ENCODE results near the gene RIPOR2.
"Not testable (repeated sequence)": the region's sequence is repeated elsewhere in the genome, so short reads cannot be mapped to it uniquely, and the experiment has no call there.

DNA sequence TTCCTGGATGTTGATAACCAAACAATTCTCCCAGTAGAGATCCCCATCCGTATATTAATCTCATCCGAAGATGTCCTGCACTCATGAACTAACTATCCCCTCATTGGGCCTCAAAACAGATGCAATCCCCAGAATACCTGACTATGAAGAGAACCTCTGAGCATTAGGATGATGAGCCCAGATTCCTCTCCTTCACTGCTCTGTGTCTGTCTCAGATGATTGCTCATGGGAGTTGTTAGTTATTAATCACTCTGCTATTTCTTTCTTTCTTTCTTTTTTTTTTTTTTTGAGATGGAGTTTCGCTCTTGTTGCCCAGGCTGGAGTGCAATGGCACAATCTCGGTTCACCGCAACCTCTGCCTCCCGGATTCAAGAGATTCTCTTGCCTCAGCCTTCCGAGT is 12.5 kb upstream of the RIPOR2 start:
- TF ChIP-seq ZNF704 (CRISPR knock-in tag; IDR thresholded peaks at IDR 0.05; ENCODE audit: borderline replicate concordance); ZBTB34 (CRISPR knock-in tag; IDR thresholded peaks at IDR 0.05); ZFP36 (IDR thresholded peaks at IDR 0.05; ENCODE audit: borderline replicate concordance, low read depth, low read length, partially characterized antibody); EED (CRISPR knock-in tag; IDR thresholded peaks at IDR 0.05): not testable (repeated sequence)
- TF ChIP-seq, protein P1, sequence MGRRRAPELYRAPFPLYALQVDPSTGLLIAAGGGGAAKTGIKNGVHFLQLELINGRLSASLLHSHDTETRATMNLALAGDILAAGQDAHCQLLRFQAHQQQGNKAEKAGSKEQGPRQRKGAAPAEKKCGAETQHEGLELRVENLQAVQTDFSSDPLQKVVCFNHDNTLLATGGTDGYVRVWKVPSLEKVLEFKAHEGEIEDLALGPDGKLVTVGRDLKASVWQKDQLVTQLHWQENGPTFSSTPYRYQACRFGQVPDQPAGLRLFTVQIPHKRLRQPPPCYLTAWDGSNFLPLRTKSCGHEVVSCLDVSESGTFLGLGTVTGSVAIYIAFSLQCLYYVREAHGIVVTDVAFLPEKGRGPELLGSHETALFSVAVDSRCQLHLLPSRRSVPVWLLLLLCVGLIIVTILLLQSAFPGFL (CRISPR knock-in tag; IDR thresholded peaks at IDR 0.05): not testable (repeated sequence)
